ENCODE measurements around the gene DCAF10.
"Not testable (repeated sequence)": the region's sequence is repeated elsewhere in the genome, so short reads cannot be mapped to it uniquely, and the experiment has no call there.

DCAF10 gene

GRCh38 chr9:37787059-37787458, 13.5 kb upstream of the DCAF10 start:
- DNase-seq, result no peak
- in situ Hi-C loops (cut with MboI; ENCODE audit: low pct_unique_long_range_greater_than_20kb, low sequenced_read_pairs), result no loop called here

- DNase-seq, result no peak
- in situ Hi-C loops (cut with MboI; ENCODE audit: low pct_unique_long_range_greater_than_20kb, low sequenced_read_pairs), result no loop called here
These were observed 12.3 kb upstream of the DCAF10 start for GRCh38 chr9:37788332-37788731.

GRCh38 chr9:37790096-37790495, 10.5 kb upstream of the DCAF10 start:
- in situ Hi-C loops (cut with MboI; ENCODE audit: low pct_unique_long_range_greater_than_20kb, low sequenced_read_pairs), result no loop called here
- no peak for DNase-seq

GRCh38 chr9:37792122-37792521, 8.5 kb upstream of the DCAF10 start:
- in situ Hi-C loops (cut with MboI; ENCODE audit: low pct_unique_long_range_greater_than_20kb, low sequenced_read_pairs), result no loop called here
- no peak for DNase-seq

- DNase-seq, result no peak
- in situ Hi-C loops (cut with MboI; ENCODE audit: low pct_unique_long_range_greater_than_20kb, low sequenced_read_pairs), result no loop called here
These were observed 4.4 kb upstream of the DCAF10 start for GRCh38 chr9:37796232-37796631.

GRCh38 chr9:37798677-37799076, 1.9 kb upstream of the DCAF10 start:
- in situ Hi-C loops (cut with MboI; ENCODE audit: low pct_unique_long_range_greater_than_20kb, low sequenced_read_pairs), result no loop called here
- DNase-seq, result no peak

GRCh38 chr9:37801287-37801850, 772 bp downstream of the DCAF10 start:
- DNase-seq, result peak; percentile 42
- in situ Hi-C loops (cut with MboI; ENCODE audit: low pct_unique_long_range_greater_than_20kb, low sequenced_read_pairs), result no loop called here

GRCh38 chr9:37801959-37802711, 1.5 kb downstream of the DCAF10 start:
- in situ Hi-C loops (cut with MboI; ENCODE audit: low pct_unique_long_range_greater_than_20kb, low sequenced_read_pairs), result no loop called here
- DNase-seq, result no peak

GRCh38 chr9:37806271-37806670, 5.7 kb downstream of the DCAF10 start:
- DNase-seq, result peak; percentile 14
- in situ Hi-C loops (cut with MboI; ENCODE audit: low pct_unique_long_range_greater_than_20kb, low sequenced_read_pairs), result no loop called here

- in situ Hi-C loops (cut with MboI; ENCODE audit: low pct_unique_long_range_greater_than_20kb, low sequenced_read_pairs); DNase-seq: not testable (repeated sequence)
These were observed 9.1 kb downstream of the DCAF10 start for GRCh38 chr9:37809676-37810075.

GRCh38 chr9:37811906-37812476, 11.4 kb downstream of the DCAF10 start:
- no peak for DNase-seq
- in situ Hi-C loops (cut with MboI; ENCODE audit: low pct_unique_long_range_greater_than_20kb, low sequenced_read_pairs), result no loop called here

GRCh38 chr9:37812773-37813379, 12.3 kb downstream of the DCAF10 start:
- in situ Hi-C loops (cut with MboI; ENCODE audit: low pct_unique_long_range_greater_than_20kb, low sequenced_read_pairs), result no loop called here
- no peak for DNase-seq

GRCh38 chr9:37818849-37819248, 18.3 kb downstream of the DCAF10 start:
- no peak for DNase-seq
- in situ Hi-C loops (cut with MboI; ENCODE audit: low pct_unique_long_range_greater_than_20kb, low sequenced_read_pairs), result no loop called here

GRCh38 chr9:37820142-37820541, 19.5 kb downstream of the DCAF10 start:
- DNase-seq, result no peak
- in situ Hi-C loops (cut with MboI; ENCODE audit: low pct_unique_long_range_greater_than_20kb, low sequenced_read_pairs), result no loop called here

GRCh38 chr9:37825174-37825573, 24.6 kb downstream of the DCAF10 start:
- in situ Hi-C loops (cut with MboI; ENCODE audit: low pct_unique_long_range_greater_than_20kb, low sequenced_read_pairs); DNase-seq: not testable (repeated sequence)

- DNase-seq, result no peak
- in situ Hi-C loops (cut with MboI; ENCODE audit: low pct_unique_long_range_greater_than_20kb, low sequenced_read_pairs), result no loop called here
These were observed 27.0 kb downstream of the DCAF10 start for GRCh38 chr9:37827483-37828165.

- DNase-seq, result no peak
- in situ Hi-C loops (cut with MboI; ENCODE audit: low pct_unique_long_range_greater_than_20kb, low sequenced_read_pairs), result no loop called here
These were observed 35.2 kb downstream of the DCAF10 start for GRCh38 chr9:37835821-37836220.

GRCh38 chr9:37836386-37836785, 35.8 kb downstream of the DCAF10 start:
- in situ Hi-C loops (cut with MboI; ENCODE audit: low pct_unique_long_range_greater_than_20kb, low sequenced_read_pairs), result no loop called here
- DNase-seq, result no peak

GRCh38 chr9:37839496-37840461, 39.2 kb downstream of the DCAF10 start:
- no peak for DNase-seq
- in situ Hi-C loops (cut with MboI; ENCODE audit: low pct_unique_long_range_greater_than_20kb, low sequenced_read_pairs), result no loop called here

Measured in KBM-7 (cell line).